K562 (cell line): Measurements from ENCODE around the gene ZBTB46. TPM values are rescaled to one million over a fixed set of nuclear protein-coding genes. Genes with fewer than 3 reads are reported as not detected.
A peak's percentile ranks its signal among the peaks of the same experiment; 100 is the strongest.

Source experiments
- AFF4 ChIP-seq: sonication (generic); formaldehyde crosslinking; IDR thresholded peaks from 2 replicates; pipeline ENCODE4 v1.8.0; 2023; ENCODE audit warnings: mild to moderate bottlenecking, missing genetic modification reagents
- ARNT ChIP-seq, 2 experiments: fragments of 450-650 bp; IDR thresholded peaks; 2 replicates each; pipeline ENCODE4 v1.6.1; 2016; ENCODE audit warnings: mild to moderate bottlenecking in 1 of 2
- BDP1 ChIP-seq: IDR thresholded peaks from 3 replicates; pipeline ENCODE4 v1.6.1; 2011; ENCODE audit not compliant: insufficient read length, insufficient read depth
- CBX1 ChIP-seq: sonication (generic); IDR thresholded peaks from 2 replicates; pipeline ENCODE4 v1.6.1; 2016; ENCODE audit warnings: antibody characterized with exemption, low read depth, mild to moderate bottlenecking
- DNMT1 ChIP-seq: fragments of 450-650 bp; IDR thresholded peaks from 2 replicates; pipeline ENCODE4 v1.6.1; 2016; ENCODE audit warnings: antibody characterized with exemption, mild to moderate bottlenecking
- FIP1L1 ChIP-seq: fragments of 200-400 bp; formaldehyde crosslinking; IDR thresholded peaks from 2 replicates; pipeline ENCODE4 v1.6.1; 2018; ENCODE audit warnings: mild to moderate bottlenecking, low read depth, low read length; ENCODE audit not compliant: poor library complexity, severe bottlenecking
- HLTF ChIP-seq: fragments of 450-650 bp; IDR thresholded peaks from 2 replicates; pipeline ENCODE4 v1.6.1; 2016
- MEIS2 ChIP-seq: fragments of 450-650 bp; IDR thresholded peaks from 2 replicates; pipeline ENCODE4 v1.6.1; 2014; ENCODE audit warnings: mild to moderate bottlenecking; ENCODE audit not compliant: partially characterized antibody
- NCOA4 ChIP-seq: fragments of 450-650 bp; IDR thresholded peaks from 2 replicates; pipeline ENCODE4 v1.6.1; 2018; ENCODE audit warnings: mild to moderate bottlenecking; ENCODE audit not compliant: partially characterized antibody
- PTTG1 ChIP-seq: fragments of 450-650 bp; IDR thresholded peaks from 2 replicates; pipeline ENCODE4 v1.6.1; 2016; ENCODE audit warnings: low read depth, mild to moderate bottlenecking, missing genetic modification characterization, missing compliant biosample characterization
- RNF219 ChIP-seq: fragments of 250-450 bp; sonication (Bioruptor Pico); IDR thresholded peaks from 2 replicates; pipeline ENCODE4 v1.5.0; 2022; ENCODE audit warnings: mild to moderate bottlenecking
- SMAD4 ChIP-seq: fragments of 250-450 bp; sonication (Bioruptor Pico); conservative IDR thresholded peaks from 2 replicates; pipeline ENCODE4 v1.8.0; 2021; ENCODE audit warnings: inconsistent platforms, mild to moderate bottlenecking, moderate library complexity
- SRSF9 ChIP-seq: fragments of 200-400 bp; formaldehyde crosslinking; IDR thresholded peaks from 2 replicates; pipeline ENCODE4 v1.6.1; 2017; ENCODE audit warnings: low read depth, low read length, borderline replicate concordance
- ZFP91 ChIP-seq: sonication (generic); formaldehyde crosslinking; IDR thresholded peaks from 2 replicates; pipeline ENCODE4 v1.8.0; 2022; ENCODE audit warnings: mild to moderate bottlenecking, missing genetic modification reagents
- ZNF609 ChIP-seq: sonication (generic); formaldehyde crosslinking; IDR thresholded peaks from 2 replicates; pipeline ENCODE4 v1.8.1; 2023; ENCODE audit warnings: missing genetic modification reagents, mild to moderate bottlenecking, borderline replicate concordance
- polyA plus RNA-seq, 8 experiments: library from polyadenylated mRNA; depleted of rRNA in 4 of 8; stranded (reverse) in 5 of 8; unstranded in 3 of 8; fragments of >200 nt; fragmentation: Nextera tagmentation in 2 of 8; fragmentation: Illumina TruSeq in 1 of 8; extraction: Ambion mirVana in 2 of 8; extraction: Trizol in 1 of 8; gene quantifications; 2 replicates each; pipeline versions ENCODE4 v1.2.1 to v1.2.3, GENCODE V29; 2011 to 2014; ENCODE audit warnings: inconsistent platforms in 1 of 8, missing spikeins in 1 of 8
- total RNA-seq, 7 experiments: library from RNA; depleted of rRNA in 6 of 7; stranded (reverse); fragments of >200 nt in 6 of 7; fragmentation: Illumina TruSeq in 2 of 7; extraction: Trizol in 2 of 7; gene quantifications; 2 replicates each; pipeline versions ENCODE4 v1.2.1 to v1.2.3, GENCODE V29; 2011 to 2021; ENCODE audit warnings: low replicate concordance in 1 of 7

ZBTB46 gene
- total and polyA plus RNA-seq, 9 of the 15 experiments (the other 6 are each of a cell fraction or from before 2014, with no cell fraction given): 0.29 to 4.1 (median 1.1) TPM

GRCh38 chr20:63772781-63773518 lies 58.1 kb downstream of the ZBTB46 start (continued):
- no peak for TF ChIP-seq FIP1L1
- TF ChIP-seq DNMT1: no peak
- no peak for TF ChIP-seq NCOA4
- no peak for TF ChIP-seq MEIS2
- TF ChIP-seq PTTG1 (tag): no peak
- no peak for TF ChIP-seq AFF4 (CRISPR knock-in tag)
- no peak for TF ChIP-seq ZFP91 (CRISPR knock-in tag)
- TF ChIP-seq CBX1: no peak
- no peak for TF ChIP-seq HLTF
- no peak for TF ChIP-seq ARNT (IDR thresholded peaks at IDR 0.05)
- TF ChIP-seq BDP1: no peak
- TF ChIP-seq SRSF9: no peak
- peak; percentile 64 for TF ChIP-seq SMAD4
- TF ChIP-seq ZNF609: no peak
- no peak for TF ChIP-seq RNF219 (CRISPR knock-in tag)
